HepG2 (cell line): ENCODE measurements around the gene MAP3K4. TPM values are rescaled to one million over a fixed set of nuclear protein-coding genes. Genes with fewer than 3 reads are reported as not detected.
A peak's percentile ranks its signal among the peaks of the same experiment; 100 is the strongest.

Experiments
- ARID2 ChIP-seq: sonication (generic); formaldehyde crosslinking; IDR thresholded peaks from 2 replicates; pipeline ENCODE4 v1.8.1; 2022; ENCODE audit warnings: mild to moderate bottlenecking, missing genetic modification reagents, borderline replicate concordance
- ATF7-NPFF ChIP-seq: sonication (generic); formaldehyde crosslinking; IDR thresholded peaks from 2 replicates; pipeline ENCODE4 v1.8.1; 2023; ENCODE audit warnings: mild to moderate bottlenecking, low read depth, missing genetic modification reagents, moderate library complexity
- CENPX ChIP-seq: sonication (generic); formaldehyde crosslinking; IDR thresholded peaks from 2 replicates; pipeline ENCODE4 v1.9.0; 2021; ENCODE audit warnings: mild to moderate bottlenecking, missing genetic modification reagents, moderate library complexity
- HHEX ChIP-seq: IDR thresholded peaks from 2 replicates; pipeline ENCODE4 v1.6.1; 2016; ENCODE audit warnings: control low read depth
- HNRNPL ChIP-seq: fragments of 200-400 bp; formaldehyde crosslinking; IDR thresholded peaks from 2 replicates; pipeline ENCODE4 v1.6.1; 2017; ENCODE audit warnings: mild to moderate bottlenecking, low read depth, low read length
- KDM5B ChIP-seq: sonication (generic); formaldehyde crosslinking; IDR thresholded peaks from 2 replicates; pipeline ENCODE4 v1.4.0; 2020; ENCODE audit warnings: missing genetic modification reagents, mild to moderate bottlenecking, borderline replicate concordance
- MIXL1 ChIP-seq: IDR thresholded peaks from 2 replicates; pipeline ENCODE4 v1.6.1; 2016
- NR2F6 ChIP-seq, 2 experiments: IDR thresholded peaks; 2 replicates each; pipeline ENCODE4 v1.6.1; 2016; ENCODE audit warnings: antibody characterized with exemption in 1 of 2, mild to moderate bottlenecking in 1 of 2
- THAP9 ChIP-seq: sonication (generic); formaldehyde crosslinking; IDR thresholded peaks from 2 replicates; pipeline ENCODE4; 2020; ENCODE audit warnings: missing genetic modification reagents, mild to moderate bottlenecking, borderline replicate concordance
- ZNF143 ChIP-seq: sonication (generic); formaldehyde crosslinking; IDR thresholded peaks from 2 replicates; pipeline ENCODE4 v1.4.0; 2020; ENCODE audit warnings: missing genetic modification reagents
- ZNF326 ChIP-seq: sonication (generic); formaldehyde crosslinking; IDR thresholded peaks from 2 replicates; pipeline ENCODE4 v1.4.0; 2020; ENCODE audit warnings: missing genetic modification reagents, borderline replicate concordance
- ZNF350 ChIP-seq: sonication (generic); formaldehyde crosslinking; IDR thresholded peaks from 2 replicates; pipeline ENCODE4 v1.4.0; 2020; ENCODE audit warnings: mild to moderate bottlenecking, low read depth, missing genetic modification reagents, borderline replicate concordance
- ZNF598 ChIP-seq: sonication (generic); formaldehyde crosslinking; IDR thresholded peaks from 2 replicates; pipeline ENCODE4 v1.5.1; 2020; ENCODE audit warnings: mild to moderate bottlenecking, missing genetic modification reagents, borderline replicate concordance
- ZNF616 ChIP-seq: sonication (generic); formaldehyde crosslinking; IDR thresholded peaks from 2 replicates; pipeline ENCODE4 v1.5.0; 2020; ENCODE audit warnings: low read depth, mild to moderate bottlenecking, missing genetic modification reagents
- ZNF644 ChIP-seq: IDR thresholded peaks from 2 replicates; pipeline ENCODE4 v1.6.1; 2016; ENCODE audit warnings: low read depth
- ZNF772 ChIP-seq: sonication (generic); formaldehyde crosslinking; IDR thresholded peaks from 2 replicates; pipeline ENCODE4 v1.5.0; 2020; ENCODE audit warnings: mild to moderate bottlenecking, missing genetic modification reagents
- ZNF891 ChIP-seq: sonication (generic); formaldehyde crosslinking; IDR thresholded peaks from 2 replicates; pipeline ENCODE4 v1.5.0; 2020; ENCODE audit warnings: mild to moderate bottlenecking, missing genetic modification reagents
- polyA plus RNA-seq, 8 experiments: library from polyadenylated mRNA; depleted of rRNA in 3 of 8; stranded (reverse) in 7 of 8; unstranded in 1 of 8; fragments of >200 nt; fragmentation: Illumina TruSeq in 4 of 8; extraction: Trizol in 4 of 8; gene quantifications; 2 replicates each; pipeline versions ENCODE4 v1.2.1 to v1.2.3, GENCODE V29; 2011 to 2016; ENCODE audit warnings: low read depth in 4 of 8, missing spikeins in 1 of 8, mixed read lengths in 1 of 8; ENCODE audit not compliant: insufficient read depth in 1 of 8
- total RNA-seq, 5 experiments: library from RNA; depleted of rRNA; stranded (reverse); fragments of >200 nt; fragmentation: Illumina TruSeq; extraction: Trizol; gene quantifications; 2 replicates each; pipeline ENCODE4 v1.2.3, GENCODE V29; 2016; ENCODE audit warnings: low read depth in 1 of 5
- TF ChIP-seq, protein P1 (sequence below): IDR thresholded peaks from 2 replicates; pipeline ENCODE4 v1.6.1; 2016
- TF ChIP-seq, protein P2 (sequence below): sonication (generic); formaldehyde crosslinking; IDR thresholded peaks from 2 replicates; pipeline ENCODE4 v1.5.1; 2020; ENCODE audit warnings: missing genetic modification reagents, mild to moderate bottlenecking, borderline replicate concordance
- TF ChIP-seq, protein P3 (sequence below): sonication (generic); formaldehyde crosslinking; IDR thresholded peaks from 2 replicates; pipeline ENCODE4 v1.5.0; 2020; ENCODE audit warnings: missing genetic modification reagents
- TF ChIP-seq, protein P4 (sequence below): sonication (generic); formaldehyde crosslinking; IDR thresholded peaks from 2 replicates; pipeline ENCODE4 v1.9.0; 2021; ENCODE audit warnings: missing genetic modification reagents, borderline replicate concordance

MAP3K4 gene
- total and polyA plus RNA-seq, 2 of the 13 experiments (the other 11 are each of a cell fraction or from before 2014, with no cell fraction given): 12.9 to 33.6 TPM

DNA sequence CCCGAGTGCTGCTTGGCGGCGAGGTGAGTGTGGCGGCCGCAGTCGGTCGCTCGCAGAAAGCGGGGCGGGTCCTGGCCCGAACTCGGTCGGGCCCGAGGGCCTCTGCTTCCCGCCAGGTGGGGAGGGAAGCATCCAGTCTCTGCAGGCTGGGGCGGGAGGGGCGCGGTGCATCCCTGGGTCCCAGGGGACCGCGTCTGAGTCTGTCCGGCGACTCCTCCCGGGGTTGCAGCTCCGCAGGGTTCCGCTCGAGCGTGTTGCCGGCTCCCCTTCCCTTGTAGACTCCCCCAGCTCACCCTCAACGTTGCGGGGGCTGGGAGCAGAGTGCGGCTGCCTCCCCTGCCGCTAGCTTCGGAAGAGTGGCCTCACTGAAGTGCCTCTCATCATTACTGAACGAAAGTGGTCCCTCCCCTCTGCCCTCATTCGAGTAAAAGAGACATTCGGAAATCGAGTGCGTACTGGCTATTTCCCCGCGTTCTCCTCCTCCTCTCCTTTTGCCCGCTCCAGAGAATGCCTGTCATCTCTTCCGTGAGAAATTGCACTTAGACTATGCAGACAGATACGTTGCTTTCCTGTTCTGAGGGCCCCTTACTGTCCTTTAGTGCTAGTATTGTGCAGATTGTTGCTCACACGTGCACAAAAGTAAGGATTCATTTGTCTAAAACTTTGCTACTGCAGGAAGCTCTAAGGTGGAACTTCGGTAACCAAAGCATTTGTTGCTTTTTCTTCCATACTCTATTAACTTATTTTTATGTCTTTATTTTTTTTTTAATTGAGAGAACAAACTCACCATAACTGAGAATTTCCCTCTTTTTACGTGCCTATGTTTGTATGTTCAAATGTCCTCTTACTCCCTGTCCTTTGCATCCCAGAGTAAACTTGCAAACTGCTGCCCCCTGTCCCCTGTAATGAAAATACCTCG lies 751 bp downstream of the MAP3K4 start (continued):
- TF ChIP-seq ATF7-NPFF: no peak
- TF ChIP-seq, protein P1, sequence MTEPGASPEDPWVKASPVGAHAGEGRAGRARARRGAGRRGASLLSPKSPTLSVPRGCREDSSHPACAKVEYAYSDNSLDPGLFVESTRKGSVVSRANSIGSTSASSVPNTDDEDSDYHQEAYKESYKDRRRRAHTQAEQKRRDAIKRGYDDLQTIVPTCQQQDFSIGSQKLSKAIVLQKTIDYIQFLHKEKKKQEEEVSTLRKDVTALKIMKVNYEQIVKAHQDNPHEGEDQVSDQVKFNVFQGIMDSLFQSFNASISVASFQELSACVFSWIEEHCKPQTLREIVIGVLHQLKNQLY (CRISPR knock-in tag): no peak
- no peak for TF ChIP-seq ZNF326 (CRISPR knock-in tag)
- no peak for TF ChIP-seq ZNF350
- no peak; the same call in 1 of the 2 replicates for TF ChIP-seq KDM5B
- TF ChIP-seq ZNF143: 0 out of 2 replicates have a peak, but pooled peaks have one; percentile 9
- TF ChIP-seq HHEX (CRISPR knock-in tag): no peak
- TF ChIP-seq CENPX (CRISPR knock-in tag): no peak
- TF ChIP-seq NR2F6 (IDR thresholded peaks at IDR 0.05): 0 out of 2 replicates have a peak, but pooled peaks have one; percentile 23
- TF ChIP-seq NR2F6 (CRISPR knock-in tag; IDR thresholded peaks at IDR 0.05): no peak
- peak; percentile 61; the same call in 1 of the 2 replicates for TF ChIP-seq ZNF598 (CRISPR knock-in tag)
- TF ChIP-seq, protein P2, sequence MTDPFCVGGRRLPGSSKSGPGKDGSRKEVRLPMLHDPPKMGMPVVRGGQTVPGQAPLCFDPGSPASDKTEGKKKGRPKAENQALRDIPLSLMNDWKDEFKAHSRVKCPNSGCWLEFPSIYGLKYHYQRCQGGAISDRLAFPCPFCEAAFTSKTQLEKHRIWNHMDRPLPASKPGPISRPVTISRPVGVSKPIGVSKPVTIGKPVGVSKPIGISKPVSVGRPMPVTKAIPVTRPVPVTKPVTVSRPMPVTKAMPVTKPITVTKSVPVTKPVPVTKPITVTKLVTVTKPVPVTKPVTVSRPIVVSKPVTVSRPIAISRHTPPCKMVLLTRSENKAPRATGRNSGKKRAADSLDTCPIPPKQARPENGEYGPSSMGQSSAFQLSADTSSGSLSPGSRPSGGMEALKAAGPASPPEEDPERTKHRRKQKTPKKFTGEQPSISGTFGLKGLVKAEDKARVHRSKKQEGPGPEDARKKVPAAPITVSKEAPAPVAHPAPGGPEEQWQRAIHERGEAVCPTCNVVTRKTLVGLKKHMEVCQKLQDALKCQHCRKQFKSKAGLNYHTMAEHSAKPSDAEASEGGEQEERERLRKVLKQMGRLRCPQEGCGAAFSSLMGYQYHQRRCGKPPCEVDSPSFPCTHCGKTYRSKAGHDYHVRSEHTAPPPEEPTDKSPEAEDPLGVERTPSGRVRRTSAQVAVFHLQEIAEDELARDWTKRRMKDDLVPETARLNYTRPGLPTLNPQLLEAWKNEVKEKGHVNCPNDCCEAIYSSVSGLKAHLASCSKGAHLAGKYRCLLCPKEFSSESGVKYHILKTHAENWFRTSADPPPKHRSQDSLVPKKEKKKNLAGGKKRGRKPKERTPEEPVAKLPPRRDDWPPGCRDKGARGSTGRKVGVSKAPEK (CRISPR knock-in tag): no peak
- TF ChIP-seq HNRNPL: no peak
- TF ChIP-seq THAP9 (CRISPR knock-in tag): no peak
- no peak; the same call in 1 of the 2 replicates for TF ChIP-seq ZNF616 (CRISPR knock-in tag)
- no peak for TF ChIP-seq ZNF772 (CRISPR knock-in tag)
- TF ChIP-seq, protein P3, sequence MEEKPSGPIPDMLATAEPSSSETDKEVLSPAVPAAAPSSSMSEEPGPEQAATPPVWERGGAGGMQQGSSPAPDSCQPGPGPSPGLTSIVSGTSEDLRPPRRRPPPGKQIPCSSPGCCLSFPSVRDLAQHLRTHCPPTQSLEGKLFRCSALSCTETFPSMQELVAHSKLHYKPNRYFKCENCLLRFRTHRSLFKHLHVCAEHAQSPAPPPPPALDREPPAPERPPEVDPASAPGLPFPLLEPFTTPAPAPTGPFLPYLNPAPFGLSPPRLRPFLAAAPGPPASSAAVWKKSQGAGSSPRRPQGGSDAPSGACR (CRISPR knock-in tag): no peak
- TF ChIP-seq ARID2: 0 out of 2 replicates have a peak, but pooled peaks have one; percentile 65
- TF ChIP-seq MIXL1 (CRISPR knock-in tag): no peak; the same call in 1 of the 2 replicates
- TF ChIP-seq ZNF891: no peak
- TF ChIP-seq, protein P4, sequence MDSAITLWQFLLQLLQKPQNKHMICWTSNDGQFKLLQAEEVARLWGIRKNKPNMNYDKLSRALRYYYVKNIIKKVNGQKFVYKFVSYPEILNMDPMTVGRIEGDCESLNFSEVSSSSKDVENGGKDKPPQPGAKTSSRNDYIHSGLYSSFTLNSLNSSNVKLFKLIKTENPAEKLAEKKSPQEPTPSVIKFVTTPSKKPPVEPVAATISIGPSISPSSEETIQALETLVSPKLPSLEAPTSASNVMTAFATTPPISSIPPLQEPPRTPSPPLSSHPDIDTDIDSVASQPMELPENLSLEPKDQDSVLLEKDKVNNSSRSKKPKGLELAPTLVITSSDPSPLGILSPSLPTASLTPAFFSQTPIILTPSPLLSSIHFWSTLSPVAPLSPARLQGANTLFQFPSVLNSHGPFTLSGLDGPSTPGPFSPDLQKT: no peak
- no peak for TF ChIP-seq ZNF644
